Measurements from ENCODE around the gene DGAT2L6.

GRCh38 chrX:70141373-70141772 is 35.9 kb upstream of the DGAT2L6 start:
- TF ChIP-seq CTCF (IDR thresholded peaks at IDR 0.05; ENCODE audit: insufficient read depth, low read depth, low read length) (no peak), EZH2 (IDR thresholded peaks at IDR 0.05; ENCODE audit: insufficient read depth, low read length) (no peak)

Measured in astrocyte (in vitro differentiated cells and primary cell).